H1 (cell line): ENCODE measurements around the gene MAK.

Experiments used
- CBX8 ChIP-seq: fragments of 300-800, 300-1000 bp; sonication (generic); IDR thresholded peaks from 2 replicates; pipeline ENCODE4 v1.7.1; 2016; ENCODE audit warnings: low read depth, low read length, borderline replicate concordance
- TF ChIP-seq, protein P1 (sequence below), 3 experiments: IDR thresholded peaks; 1 replicate in 2 of 3; 2 replicates in 1 of 3; pipeline versions ENCODE4 v1.5.1 to v1.6.1; 2011; ENCODE audit warnings: low read length in 3 of 3, mild to moderate bottlenecking in 3 of 3, inconsistent platforms in 2 of 3, low read depth in 1 of 3, moderate library complexity in 1 of 3; ENCODE audit not compliant: insufficient read depth in 1 of 3; ENCODE audit errors: control extremely low read depth in 1 of 3

DNA sequence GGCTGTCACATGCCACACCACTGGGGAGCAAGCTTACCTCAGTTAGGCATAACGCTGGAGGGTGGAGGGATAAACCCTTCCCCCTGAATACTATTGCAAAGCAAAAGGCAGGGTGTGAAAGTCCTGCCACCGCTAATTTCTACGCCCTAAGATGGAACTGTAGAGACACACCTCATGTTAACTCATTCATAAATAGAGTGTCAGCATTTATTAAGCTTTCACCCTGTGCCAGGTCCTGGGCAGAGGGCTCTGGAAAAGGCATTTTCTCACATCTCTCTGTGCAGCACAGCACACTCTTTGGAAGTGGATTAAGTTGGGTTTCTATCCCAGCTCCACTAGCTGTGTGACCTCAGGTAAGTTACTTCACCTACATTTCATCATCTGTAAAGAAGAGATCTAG, 68.9 kb downstream of the MAK start:
- TF ChIP-seq, protein P1, sequence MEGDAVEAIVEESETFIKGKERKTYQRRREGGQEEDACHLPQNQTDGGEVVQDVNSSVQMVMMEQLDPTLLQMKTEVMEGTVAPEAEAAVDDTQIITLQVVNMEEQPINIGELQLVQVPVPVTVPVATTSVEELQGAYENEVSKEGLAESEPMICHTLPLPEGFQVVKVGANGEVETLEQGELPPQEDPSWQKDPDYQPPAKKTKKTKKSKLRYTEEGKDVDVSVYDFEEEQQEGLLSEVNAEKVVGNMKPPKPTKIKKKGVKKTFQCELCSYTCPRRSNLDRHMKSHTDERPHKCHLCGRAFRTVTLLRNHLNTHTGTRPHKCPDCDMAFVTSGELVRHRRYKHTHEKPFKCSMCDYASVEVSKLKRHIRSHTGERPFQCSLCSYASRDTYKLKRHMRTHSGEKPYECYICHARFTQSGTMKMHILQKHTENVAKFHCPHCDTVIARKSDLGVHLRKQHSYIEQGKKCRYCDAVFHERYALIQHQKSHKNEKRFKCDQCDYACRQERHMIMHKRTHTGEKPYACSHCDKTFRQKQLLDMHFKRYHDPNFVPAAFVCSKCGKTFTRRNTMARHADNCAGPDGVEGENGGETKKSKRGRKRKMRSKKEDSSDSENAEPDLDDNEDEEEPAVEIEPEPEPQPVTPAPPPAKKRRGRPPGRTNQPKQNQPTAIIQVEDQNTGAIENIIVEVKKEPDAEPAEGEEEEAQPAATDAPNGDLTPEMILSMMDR (IDR thresholded peaks at IDR 0.05; ENCODE audit: control extremely low read depth in 1 of 3, insufficient read depth in 1 of 3, low read depth in 1 of 3, low read length in 3 of 3), result no peak
- TF ChIP-seq CBX8, result no peak
